Skeletal muscle cell (primary cell): ENCODE data around the gene PSMB3.

Experiments
- DNase-seq: peaks from one replicate; pipeline ENCODE4 v3.0.0-alpha.2; 2010; ENCODE audit warnings: low read depth
- H3K4me3 ChIP-seq: 2 replicates; pipeline ENCODE4 v1.5.1; 2011; ENCODE audit warnings: low read depth, mild to moderate bottlenecking, control low read depth, low read length, moderate library complexity

Gene PSMB3

DNA sequence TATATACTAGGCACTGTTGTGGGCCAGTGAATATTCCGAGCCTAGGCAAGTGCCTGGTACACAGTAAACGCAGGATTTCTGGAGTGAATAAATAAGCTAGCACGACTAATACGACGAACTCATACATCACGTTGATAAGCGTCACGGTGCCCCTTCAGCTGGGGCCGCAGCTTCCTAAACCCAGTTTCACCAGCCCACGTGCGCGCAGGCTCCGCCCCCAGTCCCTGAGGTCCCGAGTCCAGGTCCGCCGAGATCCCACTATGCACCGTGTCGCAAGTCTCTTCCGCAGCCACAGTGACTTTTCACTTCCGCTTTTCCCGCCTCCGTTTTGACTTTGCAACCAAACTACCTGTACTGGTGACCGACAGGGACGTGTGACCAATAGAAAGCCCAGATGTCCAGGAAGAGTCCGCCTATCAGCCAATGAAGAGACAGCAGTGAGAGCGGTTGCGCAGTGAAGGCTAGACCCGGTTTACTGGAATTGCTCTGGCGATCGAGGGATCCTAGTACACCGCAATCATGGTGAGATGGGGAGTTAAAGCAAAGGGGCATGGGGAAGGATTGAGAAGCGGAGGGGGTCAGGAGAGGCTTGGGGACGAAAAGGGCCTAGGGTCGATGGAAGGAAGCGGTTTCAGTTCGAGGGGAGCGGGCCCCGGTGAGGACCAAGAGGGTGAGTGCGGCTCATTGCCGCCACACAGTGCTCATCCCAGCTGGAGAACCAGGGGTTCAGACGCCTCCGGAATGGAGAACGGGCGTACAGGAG is at the start of gene PSMB3:
Gene PSMB3 (plus strand): TSS at position 434 of the 763 bp plus-strand sequence. CDS start 86 bp downstream, at position 520.
- H3K4me3 ChIP-seq = peak within 1 kb of the TSS; percentile 97
- DNase-seq = peak; percentile 98

DNA sequence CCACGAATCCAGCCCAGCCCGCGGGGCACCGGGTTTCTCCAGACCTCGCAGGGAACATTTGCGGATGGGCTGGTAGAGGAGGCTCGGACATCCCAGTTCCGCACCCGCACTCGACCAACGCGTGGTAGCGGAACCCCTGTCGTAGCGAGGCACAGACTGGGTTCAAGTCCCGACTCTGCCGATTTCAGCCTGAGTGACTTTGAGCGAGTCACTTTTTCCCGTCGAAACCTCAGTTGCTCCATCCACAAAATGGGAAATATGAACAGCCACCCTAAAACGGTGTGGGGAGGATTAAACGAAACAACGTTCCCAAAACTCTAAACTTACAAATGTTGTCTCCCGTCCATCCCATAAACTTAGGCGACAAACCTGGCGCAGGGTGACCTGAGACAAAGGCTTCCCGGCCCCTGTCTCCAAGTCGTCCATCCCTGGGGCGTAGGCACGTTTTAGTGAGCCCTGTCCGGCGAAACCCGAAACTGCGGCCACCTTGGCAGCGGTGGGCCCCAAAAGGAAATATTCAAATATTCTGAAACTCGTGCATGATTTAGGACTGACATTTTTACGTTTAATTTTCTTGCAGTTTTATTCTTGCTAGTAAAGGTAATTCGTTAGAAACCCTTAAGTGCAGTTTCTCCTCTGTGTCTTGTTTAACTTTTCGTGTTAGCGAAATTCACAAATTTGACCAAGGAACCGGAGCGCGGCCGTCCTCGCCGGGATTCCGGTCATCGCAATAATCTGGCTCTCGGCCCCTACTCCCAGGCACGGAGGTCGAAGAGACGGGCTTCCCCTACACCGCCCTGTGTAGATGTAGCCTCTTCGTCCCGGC is 49.4 kb upstream of the PSMB3 start:
- no peak for DNase-seq

DNA sequence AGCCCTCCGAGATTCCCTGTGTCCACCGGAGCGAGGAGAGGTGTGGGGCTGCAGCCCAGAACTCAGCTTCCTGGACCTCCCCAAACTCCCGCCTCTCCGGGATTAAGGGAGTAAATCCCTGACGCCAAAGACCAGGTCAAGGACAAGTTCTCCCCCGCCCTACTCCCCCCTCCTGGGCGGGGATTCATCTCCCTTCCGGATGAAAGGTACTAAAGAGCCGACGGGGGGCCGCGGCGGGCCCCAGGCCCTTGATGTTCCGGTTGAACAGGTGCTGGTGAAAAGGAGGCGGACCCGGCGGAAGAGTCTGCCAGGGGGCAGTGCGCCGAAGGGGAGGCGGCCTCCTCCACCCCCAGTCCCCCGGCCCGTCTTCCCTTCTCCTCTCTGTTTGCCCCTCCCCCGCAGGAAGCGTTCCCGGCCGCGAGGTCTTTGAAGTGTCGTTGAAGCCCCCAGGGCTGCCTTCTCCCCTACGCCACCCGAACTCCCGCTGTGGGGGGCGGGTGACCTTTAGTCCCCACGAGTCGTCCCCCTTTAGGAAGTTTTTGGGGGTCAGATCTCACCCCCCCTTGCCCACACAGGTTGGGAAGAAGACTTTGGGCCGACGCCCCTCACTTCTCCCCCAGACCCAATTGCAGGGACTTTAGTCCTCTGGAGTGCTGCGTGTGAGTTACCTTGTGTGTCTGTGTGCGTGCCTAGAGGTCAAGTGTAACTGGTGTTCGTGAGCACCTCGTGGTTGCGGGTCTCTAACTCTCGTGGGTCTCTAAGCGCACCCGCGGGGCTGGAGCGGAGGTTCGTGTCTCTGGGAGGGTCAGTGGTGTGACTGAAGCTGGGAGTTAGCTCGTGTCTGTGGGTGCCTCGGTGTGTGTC is 48.6 kb upstream of the PSMB3 start:
- DNase-seq = no peak

More for the DNA sequence above, 49.4 kb upstream of the PSMB3 start:
- H3K4me3 ChIP-seq = peak overlapping the region; percentile 90

DNA sequence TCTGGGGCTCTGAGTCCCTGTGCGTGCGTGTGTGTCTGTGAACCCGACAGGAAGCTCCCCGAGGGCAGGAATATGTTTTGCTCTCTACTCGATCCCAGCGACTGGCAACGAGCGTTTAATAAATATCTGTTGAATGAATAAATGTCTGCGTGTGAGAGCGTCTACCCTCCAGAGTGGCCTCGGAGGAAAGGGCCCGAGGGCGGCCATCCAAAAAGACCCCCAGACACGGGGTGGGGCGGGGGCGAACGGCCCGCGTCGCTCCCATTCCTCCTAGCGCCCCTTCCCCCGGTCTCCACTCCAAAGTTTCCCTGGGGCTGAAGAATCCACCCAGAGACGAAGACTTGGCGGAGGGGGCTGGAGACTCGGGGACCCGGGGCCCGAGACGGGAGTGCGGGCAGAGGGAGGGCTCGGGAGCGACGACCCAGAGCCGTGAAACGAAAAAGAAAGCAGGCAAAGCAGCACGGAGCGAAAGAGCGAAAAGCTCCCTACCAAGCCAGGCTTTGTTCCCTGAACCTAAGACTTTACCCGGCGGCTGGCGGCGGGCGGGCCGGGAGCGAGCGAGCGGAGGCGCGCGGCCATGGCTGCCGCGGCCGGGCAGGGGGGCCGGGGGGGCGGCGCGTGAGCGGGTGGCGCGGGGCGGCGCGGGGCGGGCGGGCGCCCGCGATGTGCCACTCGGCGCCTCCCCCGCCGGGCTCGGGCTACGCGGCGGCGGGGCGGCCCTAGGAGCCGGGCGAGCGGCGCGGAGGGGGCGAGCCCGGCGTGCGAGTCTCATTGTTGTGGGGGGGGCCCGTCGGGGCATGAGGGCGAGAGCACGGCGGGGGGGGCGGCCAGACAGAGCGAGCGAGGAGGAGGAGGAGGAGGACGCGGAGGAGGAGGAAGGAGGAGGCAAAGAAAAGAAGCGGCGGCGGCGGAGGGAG is 47.7 kb upstream of the PSMB3 start, which contains the start of gene MLLT6:
Gene MLLT6 (plus strand): TSS at position 668 of the 917 bp plus-strand sequence. CDS start 360 bp downstream, outside the sequence.
- DNase-seq = no peak
- H3K4me3 ChIP-seq = peak within 1 kb of the TSS; percentile 90

More for the DNA sequence above, 48.6 kb upstream of the PSMB3 start:
- H3K4me3 ChIP-seq = peak overlapping the region; percentile 90

DNA sequence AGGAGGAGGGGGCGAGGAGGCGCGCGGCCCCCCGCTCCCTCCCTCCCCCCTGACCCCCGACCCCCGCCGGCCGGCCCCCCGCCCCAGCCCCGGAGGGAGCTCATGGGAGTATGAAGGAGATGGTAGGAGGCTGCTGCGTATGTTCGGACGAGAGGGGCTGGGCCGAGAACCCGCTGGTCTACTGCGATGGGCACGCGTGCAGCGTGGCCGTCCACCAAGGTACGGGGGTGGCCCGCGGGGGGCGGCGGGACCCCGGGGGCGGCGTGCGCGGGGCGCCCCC is 47.1 kb upstream of the PSMB3 start:
- DNase-seq = no peak
- H3K4me3 ChIP-seq = peak overlapping the region; percentile 90

DNA sequence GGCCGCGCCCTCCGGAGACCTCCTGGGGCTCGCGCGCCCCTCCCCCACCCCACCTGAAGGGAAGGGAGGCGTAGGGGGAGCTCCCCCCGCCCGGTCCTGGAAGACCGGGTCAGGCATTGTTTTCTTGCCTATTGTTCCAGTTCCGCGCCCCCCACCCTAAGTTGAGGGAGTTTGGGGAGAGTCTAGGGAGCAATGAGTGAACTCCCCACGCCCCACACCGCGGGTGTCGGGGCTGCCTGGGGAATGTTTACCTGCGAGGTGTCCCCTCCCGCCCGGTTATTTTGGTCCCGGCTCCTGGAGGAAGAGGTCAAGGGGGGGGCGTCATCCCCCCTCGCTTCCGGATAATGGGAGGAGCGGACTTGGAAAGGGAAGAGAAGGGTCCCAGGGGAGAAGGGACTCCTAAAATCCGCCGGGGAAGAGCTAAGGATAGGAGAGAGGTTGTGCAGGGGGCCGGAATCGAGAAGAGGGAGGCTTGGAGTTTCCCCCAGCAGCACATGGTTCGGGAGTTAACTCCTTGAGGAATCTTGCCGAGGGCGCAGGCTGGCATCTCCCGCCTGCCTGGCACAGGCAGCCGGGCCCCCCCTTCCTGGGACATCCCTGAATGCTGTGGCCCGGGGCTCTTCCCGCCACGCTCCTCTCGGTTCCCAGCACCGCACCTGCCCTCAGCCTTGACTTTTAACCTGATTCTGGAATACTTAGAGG is 46.6 kb upstream of the PSMB3 start:
- DNase-seq = no peak
- H3K4me3 ChIP-seq = peak overlapping the region; percentile 90

DNA sequence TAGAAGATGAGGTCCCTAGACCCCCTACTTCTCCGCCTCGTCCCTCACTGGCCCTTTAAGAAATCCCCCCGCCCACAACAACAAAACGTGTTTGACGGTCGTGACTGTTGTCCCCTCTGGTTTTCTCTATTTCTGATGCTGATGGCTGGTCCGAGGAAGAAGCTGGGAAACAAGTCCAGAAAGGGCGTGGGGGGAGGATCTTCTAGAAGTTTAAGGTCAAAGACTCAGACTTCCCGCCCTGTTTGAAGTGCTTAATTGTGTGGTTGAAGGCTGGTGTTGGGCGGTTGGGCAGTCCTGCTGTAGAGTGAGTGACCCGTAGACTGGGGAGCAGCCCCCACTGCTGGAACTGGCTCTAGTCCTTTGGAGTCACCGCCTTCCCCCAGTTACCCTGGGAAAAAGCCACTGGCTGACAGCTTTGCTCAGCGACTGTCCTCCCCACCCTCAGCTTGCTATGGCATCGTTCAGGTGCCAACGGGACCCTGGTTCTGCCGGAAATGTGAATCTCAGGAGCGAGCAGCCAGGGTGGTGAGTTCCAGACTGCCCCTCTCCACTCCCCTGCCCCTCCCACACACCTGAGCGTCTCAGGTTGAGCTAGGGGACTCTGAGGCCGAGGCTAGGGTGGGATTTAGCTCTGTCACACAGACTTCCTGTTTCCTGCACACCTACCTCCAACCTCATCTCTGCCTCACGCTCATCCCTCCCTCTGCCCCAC is 45.9 kb upstream of the PSMB3 start:
- H3K4me3 ChIP-seq = peak overlapping the region; percentile 90
- DNase-seq = no peak

DNA sequence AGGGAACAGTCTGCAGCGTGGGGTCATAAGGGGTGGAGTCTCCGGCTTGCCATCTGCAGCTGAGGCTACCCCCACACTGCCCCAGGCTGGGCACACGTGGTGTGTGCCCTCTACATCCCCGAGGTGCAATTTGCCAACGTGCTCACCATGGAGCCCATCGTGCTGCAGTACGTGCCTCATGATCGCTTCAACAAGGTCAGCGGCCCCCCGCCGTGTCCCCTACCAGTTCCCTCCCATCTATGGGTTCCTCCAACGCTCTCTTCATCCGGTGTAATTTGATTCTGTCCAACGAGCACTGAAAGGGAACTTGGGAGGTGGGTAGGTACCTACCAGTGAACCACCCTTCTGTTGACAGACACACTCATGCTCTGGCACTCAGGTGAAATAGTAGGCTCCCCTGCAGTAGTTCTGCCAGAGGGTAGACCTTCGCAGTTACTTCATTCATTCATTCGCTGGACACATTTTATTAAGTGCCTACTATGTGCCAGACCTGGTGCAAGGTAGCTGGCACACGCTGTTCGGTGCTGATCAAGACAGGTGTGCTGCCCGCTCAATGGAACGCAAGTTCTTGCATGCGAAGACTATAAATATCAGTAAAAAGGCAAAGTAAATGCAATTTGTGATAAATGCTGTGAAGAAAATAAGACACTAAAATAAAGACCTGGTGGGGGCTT is 44.7 kb upstream of the PSMB3 start:
- DNase-seq = no peak
- H3K4me3 ChIP-seq = no peak overlapping the region

DNA sequence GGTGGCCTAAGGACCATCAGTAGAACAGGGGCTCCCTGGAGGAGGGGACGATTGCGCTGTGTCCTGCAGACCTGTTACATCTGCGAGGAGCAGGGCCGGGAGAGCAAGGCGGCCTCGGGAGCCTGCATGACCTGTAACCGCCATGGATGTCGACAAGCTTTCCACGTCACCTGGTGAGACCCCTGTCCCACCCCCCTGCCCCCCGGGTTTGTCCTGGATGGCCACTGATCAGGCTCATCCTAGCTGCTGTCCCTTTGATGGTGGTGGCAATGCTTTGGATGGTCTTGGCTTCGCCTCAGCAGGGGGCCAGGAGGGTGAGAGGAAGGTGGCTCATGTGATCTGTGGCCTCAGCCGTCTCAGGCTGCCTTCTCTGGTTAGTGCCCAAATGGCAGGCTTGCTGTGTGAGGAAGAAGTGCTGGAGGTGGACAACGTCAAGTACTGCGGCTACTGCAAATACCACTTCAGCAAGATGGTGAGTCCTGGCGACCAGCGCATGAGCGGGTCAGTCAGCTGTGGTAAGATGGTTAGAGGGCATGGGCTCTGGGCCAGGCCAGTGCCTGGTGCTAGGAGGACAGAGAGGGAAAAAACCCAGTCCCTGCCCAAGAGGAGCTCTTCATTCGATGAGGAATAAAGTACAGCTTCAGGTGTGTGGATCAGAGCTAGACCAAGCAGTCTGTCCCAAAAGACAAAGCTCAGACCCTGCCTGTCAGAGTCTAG is 43.3 kb upstream of the PSMB3 start:
- no peak for DNase-seq
- H3K4me3 ChIP-seq = no peak overlapping the region

DNA sequence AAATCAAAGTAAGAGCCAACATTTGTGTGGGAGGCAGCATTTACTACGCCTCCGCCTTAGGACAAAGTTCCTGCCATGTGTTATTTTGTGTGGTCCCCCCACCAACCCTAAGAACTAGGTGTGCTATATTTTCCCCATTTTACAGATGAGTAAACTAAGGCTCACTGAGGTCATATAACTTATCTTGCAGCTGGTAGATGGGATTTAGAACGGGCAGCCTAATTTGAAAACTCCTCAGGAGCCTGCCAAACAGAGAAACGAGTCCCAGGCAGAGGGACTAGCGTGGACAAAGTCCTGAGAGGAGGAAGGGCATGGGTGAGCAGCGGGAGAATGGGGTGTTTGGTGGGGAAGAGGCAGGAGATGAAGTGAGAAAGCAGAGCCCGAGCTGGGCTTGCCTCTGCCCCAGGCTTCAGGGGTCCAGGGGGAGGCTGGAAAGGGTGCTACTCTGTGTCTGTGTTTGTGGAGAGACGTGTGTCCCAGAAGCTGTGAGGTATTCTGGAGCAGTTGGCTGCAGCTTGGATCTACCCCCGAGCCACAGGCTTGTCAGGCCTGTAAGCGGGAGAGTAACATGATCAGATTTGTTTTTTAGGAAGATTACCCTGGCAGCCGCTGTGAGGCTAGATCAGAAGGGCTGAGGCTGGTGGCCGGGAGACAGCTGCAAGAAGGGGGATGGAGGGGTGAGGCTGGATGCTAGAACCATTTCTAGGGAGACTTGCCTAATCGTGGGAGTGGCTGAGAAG is 42.5 kb upstream of the PSMB3 start:
- H3K4me3 ChIP-seq = no peak overlapping the region
- DNase-seq = no peak

DNA sequence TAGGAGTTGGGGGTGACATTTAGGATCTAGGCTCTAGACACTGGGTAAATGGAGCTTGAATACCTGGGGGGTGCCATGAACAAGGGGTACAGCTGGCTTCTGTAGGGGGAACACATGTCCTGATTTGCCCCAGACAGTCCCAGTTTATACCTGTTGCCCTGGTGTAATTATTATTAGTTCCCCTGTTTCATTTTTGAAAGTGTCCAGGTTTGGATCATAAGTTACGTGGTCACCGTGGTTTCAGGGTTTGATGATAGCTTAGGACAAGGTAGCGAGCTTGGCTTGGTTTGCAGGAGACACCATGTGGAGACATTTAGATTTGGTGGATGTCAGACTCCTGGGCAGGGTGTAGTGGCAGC is 42.0 kb upstream of the PSMB3 start:
- H3K4me3 ChIP-seq = no peak overlapping the region

DNA sequence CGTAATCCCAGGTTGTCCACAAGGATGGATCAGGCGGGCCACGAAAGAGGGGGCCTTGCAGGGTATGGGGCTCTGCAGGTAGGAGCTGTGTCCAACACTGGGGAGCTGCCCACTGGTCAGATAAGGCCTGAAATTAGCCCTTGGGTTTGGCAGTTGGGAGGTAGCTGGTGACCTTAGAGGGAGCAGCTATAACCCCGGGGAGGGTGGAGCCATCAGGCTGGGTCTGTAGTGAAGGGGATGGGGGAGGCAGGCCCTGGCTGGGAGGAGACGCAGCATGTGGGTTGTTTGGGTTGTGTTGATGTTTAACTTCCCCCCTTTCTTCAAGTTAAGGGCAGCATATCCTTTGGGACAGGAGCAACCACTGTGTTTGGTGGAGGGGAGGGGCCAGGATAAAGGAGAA is 41.6 kb upstream of the PSMB3 start:
- DNase-seq = no peak
- H3K4me3 ChIP-seq = no peak overlapping the region

More for the DNA sequence above, 42.0 kb upstream of the PSMB3 start:
- no peak for DNase-seq

DNA sequence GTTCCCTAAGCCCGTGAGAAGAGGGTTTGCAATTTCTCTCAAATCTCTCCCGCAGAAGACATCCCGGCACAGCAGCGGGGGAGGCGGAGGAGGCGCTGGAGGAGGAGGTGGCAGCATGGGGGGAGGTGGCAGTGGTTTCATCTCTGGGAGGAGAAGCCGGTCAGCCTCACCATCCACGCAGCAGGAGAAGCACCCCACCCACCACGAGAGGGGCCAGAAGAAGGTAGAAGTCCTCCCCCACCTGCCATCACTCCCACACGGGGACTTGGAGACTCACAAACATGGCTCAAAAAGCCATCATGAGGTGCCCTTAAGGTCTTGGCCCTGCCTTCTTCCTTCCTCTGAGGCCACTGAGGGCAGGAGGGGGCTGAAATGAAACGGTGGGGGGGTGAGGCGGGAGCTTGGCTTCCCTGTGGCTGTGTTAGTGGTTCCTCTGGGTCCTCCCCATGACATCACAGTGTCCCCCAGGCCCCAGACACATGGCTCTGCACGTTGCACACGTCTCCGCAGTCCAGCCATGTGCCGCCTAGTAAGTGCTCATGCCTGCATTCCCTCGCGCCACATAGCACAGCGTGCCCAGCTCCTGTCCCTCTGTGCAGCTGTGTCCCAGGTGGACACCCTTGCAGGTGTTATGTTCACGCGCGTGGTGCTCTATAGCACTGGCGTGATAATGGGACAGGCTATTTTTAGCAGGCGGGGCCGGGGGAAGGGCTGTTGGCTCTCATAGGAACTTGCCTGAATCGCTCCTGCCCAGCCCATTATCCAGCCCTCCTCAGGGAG is 40.6 kb upstream of the PSMB3 start:
- no peak overlapping the region for H3K4me3 ChIP-seq

DNA sequence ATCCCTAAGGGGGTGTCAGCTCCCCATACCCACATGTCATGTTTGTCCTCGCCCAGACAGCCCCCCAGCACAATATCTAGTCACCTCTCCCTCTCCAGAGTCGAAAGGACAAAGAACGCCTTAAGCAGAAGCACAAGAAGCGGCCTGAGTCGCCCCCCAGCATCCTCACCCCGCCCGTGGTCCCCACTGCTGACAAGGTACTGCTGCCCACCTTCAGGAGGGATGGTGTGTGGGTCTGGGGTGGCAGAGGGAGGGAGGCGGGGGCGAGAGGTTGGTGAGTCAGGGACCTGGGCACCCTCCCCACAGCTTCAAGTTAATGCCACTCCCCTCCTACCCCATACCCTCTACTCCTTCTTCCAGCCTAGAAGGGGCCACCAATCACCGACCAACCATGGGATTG is 39.9 kb upstream of the PSMB3 start:
- DNase-seq = no peak
- no peak overlapping the region for H3K4me3 ChIP-seq

More for the DNA sequence above, 40.6 kb upstream of the PSMB3 start:
- DNase-seq = no peak

DNA sequence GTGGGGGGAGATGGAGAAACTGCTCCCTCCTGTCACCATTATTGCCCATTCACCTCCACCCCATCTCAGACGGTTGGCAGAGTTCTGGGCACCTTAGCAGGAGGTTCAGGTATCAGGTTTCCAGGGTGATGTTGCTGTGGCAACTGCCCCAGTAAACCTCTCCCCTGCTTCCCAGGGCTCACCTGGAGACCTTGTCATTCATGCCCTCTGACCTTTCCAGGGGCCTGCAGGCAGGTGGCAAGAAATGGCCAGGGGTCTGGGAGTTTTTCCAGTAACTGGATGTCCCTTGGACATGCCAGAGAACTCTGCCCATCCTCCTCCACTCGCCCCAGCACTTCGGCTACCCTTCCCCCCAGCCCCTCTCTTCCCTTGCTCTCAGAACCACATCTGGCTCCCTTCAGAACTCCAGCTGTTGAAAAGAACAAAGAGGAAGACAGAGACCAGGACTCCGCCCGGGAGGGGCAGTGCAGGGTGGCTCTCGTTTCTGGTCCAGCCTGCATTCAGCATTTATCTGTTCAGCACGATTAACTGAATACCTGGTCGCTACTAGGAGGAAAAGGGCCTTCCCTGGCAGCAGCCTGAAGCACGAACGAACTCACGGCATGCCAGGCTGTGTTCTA is 39.0 kb upstream of the PSMB3 start:
- no peak for DNase-seq

More for the DNA sequence above, 39.0 kb upstream of the PSMB3 start:
- no peak overlapping the region for H3K4me3 ChIP-seq
